A549 (cell line): ENCODE results near the gene MAD2L1. TPM values are rescaled to one million over a fixed set of nuclear protein-coding genes. Genes with fewer than 3 reads are reported as not detected.

ENCODE experiments used
- ATAC-seq, 2 experiments: fragments of 200-7000 bp in 1 of 2; fragments of >200 bp in 1 of 2; cut with Nextera tagmentation in 1 of 2; cut with Tn5 transposase in 1 of 2; 3 replicates each; pipeline versions ENCODE4 v1.8.0 to v1.9.1; 2018 to 2020; ENCODE audit warnings: mild to moderate bottlenecking in 1 of 2, moderate library complexity in 1 of 2
- CTCF ChIA-PET: fragments of 300-600 bp; sonication (Branson Sonifier 250); formaldehyde crosslinking; extraction: SDS; loops from one replicate; lab custom pipeline; 2021; ENCODE audit warnings: antibody characterized with exemption, inconsistent platforms; lab: Yijun Ruan, JAX
- POLR2A ChIA-PET: fragments of 350-600 bp; formaldehyde crosslinking; extraction: SDS; loops from one replicate; lab custom pipeline; 2021; ENCODE audit warnings: antibody characterized with exemption, inconsistent platforms; lab: Yijun Ruan, JAX
- DNase-seq, 2 experiments: peaks; one replicate each; pipeline versions ENCODE4 v3.0.0 to v3.0.0-alpha.2; 2011 to 2016; ENCODE audit warnings: low read depth in 1 of 2, low spot score in 1 of 2
- FAIRE-seq: peaks from 2 replicates; lab custom pipeline; 2011; peaks lifted over from hg19 to GRCh38; lab: Jason Lieb, UNC
- H3K27ac ChIP-seq, 2 experiments: fragments of >200 bp; sonication (Bioruptor Twin); formaldehyde crosslinking; 3 replicates each; pipeline ENCODE4 v1.5.1; 2016 to 2017
- H3K4me1 ChIP-seq: fragments of >200 bp; sonication (Bioruptor Twin); formaldehyde crosslinking; 3 replicates; pipeline ENCODE4 v1.6.1; 2016
- H3K4me2 ChIP-seq: fragments of >200 bp; sonication (Bioruptor Twin); formaldehyde crosslinking; 3 replicates; pipeline ENCODE4 v1.6.1; 2016
- H3K4me3 ChIP-seq: fragments of >200 bp; sonication (Bioruptor Twin); formaldehyde crosslinking; 3 replicates; pipeline ENCODE4 v1.5.1; 2016
- H3K9me3 ChIP-seq: fragments of >200 bp; sonication (Bioruptor Twin); formaldehyde crosslinking; 3 replicates; pipeline ENCODE4 v1.6.1; 2016
- ATOH8 ChIP-seq: fragments of 250-450 bp; sonication (Bioruptor Pico); IDR thresholded peaks from 2 replicates; pipeline ENCODE4 v1.5.0; 2020; ENCODE audit warnings: low read depth, mild to moderate bottlenecking, moderate library complexity
- BCL3 ChIP-seq: fragments of >200 bp; sonication (Bioruptor Twin); formaldehyde crosslinking; IDR thresholded peaks from 3 replicates; pipeline ENCODE4 v1.6.1; 2016
- BHLHE40 ChIP-seq: IDR thresholded peaks from 2 replicates; pipeline ENCODE4 v1.6.1; 2012; ENCODE audit warnings: low read depth, low read length, inconsistent platforms
- CBX2 ChIP-seq: fragments of 200-600 bp; sonication (generic); IDR thresholded peaks from 2 replicates; pipeline ENCODE4 v1.6.1; 2016; ENCODE audit warnings: low read depth, mild to moderate bottlenecking, borderline replicate concordance
- CEBPB ChIP-seq, 2 experiments: fragments of >200 bp in 1 of 2; sonication (Bioruptor Twin) in 1 of 2; formaldehyde crosslinking in 1 of 2; IDR thresholded peaks; 2 replicates each; pipeline ENCODE4 v1.6.1; 2012 to 2016
- CHD2 ChIP-seq: fragments of 150-350 bp; IDR thresholded peaks from 2 replicates; pipeline ENCODE4 v1.6.1; 2014; ENCODE audit warnings: low read length; ENCODE audit not compliant: partially characterized antibody
- E2F6 ChIP-seq: IDR thresholded peaks from 2 replicates; pipeline ENCODE4 v1.6.1; 2012; ENCODE audit warnings: low read depth, borderline replicate concordance
- EHF ChIP-seq: fragments of 250-450 bp; sonication (Bioruptor Pico); IDR thresholded peaks from 2 replicates; pipeline ENCODE4 v1.5.0; 2020; ENCODE audit warnings: mild to moderate bottlenecking
- EHMT2 ChIP-seq: fragments of 200-600 bp; sonication (generic); IDR thresholded peaks from 2 replicates; pipeline ENCODE4 v1.6.1; 2016; ENCODE audit warnings: antibody characterized with exemption, low read depth, mild to moderate bottlenecking, moderate library complexity
- ELK1 ChIP-seq: fragments of 150-350 bp; IDR thresholded peaks from 2 replicates; pipeline ENCODE4 v1.6.1; 2014; ENCODE audit warnings: low read depth, mild to moderate bottlenecking, low read length
- HOXB13 ChIP-seq: fragments of 250-450 bp; sonication (Bioruptor Pico); IDR thresholded peaks from 2 replicates; pipeline ENCODE4 v1.5.0; 2020; ENCODE audit warnings: low read depth, mild to moderate bottlenecking, moderate library complexity
- KDM1A ChIP-seq: fragments of 200-600 bp; sonication (generic); IDR thresholded peaks from 2 replicates; pipeline ENCODE4 v1.6.1; 2016; ENCODE audit warnings: low read depth, mild to moderate bottlenecking
- MAFK ChIP-seq: fragments of 450-650 bp; IDR thresholded peaks from 2 replicates; pipeline ENCODE4 v1.6.1; 2014; ENCODE audit not compliant: partially characterized antibody
- MAX ChIP-seq: IDR thresholded peaks from 2 replicates; pipeline ENCODE4 v1.6.1; 2012
- POLR2A ChIP-seq: IDR thresholded peaks from 2 replicates; pipeline ENCODE4 v1.6.1; 2012; ENCODE audit warnings: mild to moderate bottlenecking, low read length
- REST ChIP-seq: fragments of 200-600 bp; sonication (generic); IDR thresholded peaks from 2 replicates; pipeline ENCODE4 v1.6.1; 2016; ENCODE audit warnings: antibody characterized with exemption, mild to moderate bottlenecking, moderate library complexity
- ZC3H11A ChIP-seq: fragments of 450-650 bp; IDR thresholded peaks from 2 replicates; pipeline ENCODE4 v1.6.1; 2014; ENCODE audit warnings: antibody characterized with exemption, mild to moderate bottlenecking
- WGBS: methylation state at CpG from one replicate; pipeline ENCODE4 v1.1.6; 2017; ENCODE audit errors: missing lambda C conversion rate; 5-methylcytosine and 5-hydroxymethylcytosine counted together
- polyA plus RNA-seq, 4 experiments: library from polyadenylated mRNA; depleted of rRNA in 3 of 4; stranded (reverse); fragments of >200 nt; fragmentation: RNase III in 1 of 4; extraction: RNeasy Plus Mini Kit Qiagen cat#74134 plus additional on column Dnase treatment in 1 of 4; gene quantifications; 2 replicates in 3 of 4; 3 replicates in 1 of 4; pipeline ENCODE4 v1.2.3, GENCODE V29; 2011 to 2017

Gene MAD2L1
- polyA plus RNA-seq, 2 of the 4 experiments (the other 2 are of a cell fraction) = 65.3 to 77.8 TPM

- CTCF ChIA-PET = no interaction called here
- TF ChIP-seq E2F6 (no peak), REST (no peak), EHMT2 (no peak), CBX2 (no peak), BCL3 (no peak), KDM1A (no peak), MAX (no peak), ELK1 (no peak), BHLHE40 (no peak), ATOH8 (CRISPR knock-in tag) (no peak), CEBPB (IDR thresholded peaks at IDR 0.05) (no peak), POLR2A (no peak), CHD2 (no peak), ZC3H11A (no peak), HOXB13 (CRISPR knock-in tag) (no peak), MAFK (no peak)
- TF ChIP-seq, all 56 proteins: peak for 0
- DNase-seq = no peak
- POLR2A ChIA-PET = no interaction called here
- no peak overlapping the region for H3K4me2 ChIP-seq
- H3K9me3 ChIP-seq = no peaks in the 10 kb centered on the region
- H3K4me1 ChIP-seq = no peaks in the 10 kb centered on the region
- no peak overlapping the region for H3K4me3 ChIP-seq
- ATAC-seq = no peak
- no peak for FAIRE-seq
- 42% methylated on average over 2 of the region's 2 CpGs for WGBS
- no peak overlapping the region for H3K27ac ChIP-seq
Measured at GRCh38 chr4:120080533-120080932, 13.9 kb upstream of the MAD2L1 start.

GRCh38 chr4:120079839-120080520, 13.3 kb upstream of the MAD2L1 start:
- TF ChIP-seq EHF (no peak), EHMT2 (no peak)
- CTCF ChIA-PET = interaction anchor here (0.7 kb wide), 1 partner anchor 9 kb away, joined by 4 read pairs; no protein-coding TSS in a partner anchor
- Histone ChIP-seq H3K9me3 (no peaks in the 10 kb centered on the region), H3K4me1 (no peaks in the 10 kb centered on the region), H3K4me2 (no peak overlapping the region), H3K4me3 (no peak overlapping the region), H3K27ac (no peak overlapping the region)
- 32% methylated on average over 5 of the region's 5 CpGs for whole genome bisulfite sequencing
- no peak for DNase-seq
- FAIRE-seq = no peak
- no peak for ATAC-seq
- POLR2A ChIA-PET = no interaction called here
